ENCODE results near the gene SIAH2. TPM values are rescaled to one million over a fixed set of nuclear protein-coding genes. Genes with fewer than 3 reads are reported as not detected.
A peak's percentile ranks its signal among the peaks of the same experiment; 100 is the strongest.
"Not testable (repeated sequence)": the region's sequence is repeated elsewhere in the genome, so short reads cannot be mapped to it uniquely, and the experiment has no call there.

SIAH2 gene, protein sequence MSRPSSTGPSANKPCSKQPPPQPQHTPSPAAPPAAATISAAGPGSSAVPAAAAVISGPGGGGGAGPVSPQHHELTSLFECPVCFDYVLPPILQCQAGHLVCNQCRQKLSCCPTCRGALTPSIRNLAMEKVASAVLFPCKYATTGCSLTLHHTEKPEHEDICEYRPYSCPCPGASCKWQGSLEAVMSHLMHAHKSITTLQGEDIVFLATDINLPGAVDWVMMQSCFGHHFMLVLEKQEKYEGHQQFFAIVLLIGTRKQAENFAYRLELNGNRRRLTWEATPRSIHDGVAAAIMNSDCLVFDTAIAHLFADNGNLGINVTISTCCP
- total RNA-seq = 10 to 100 TPM; 42.8 to 92.4 TPM

- Mint-ChIP-seq H3K36me3 (ENCODE audit: low read depth) (peaks cover 74% of the 10 kb centered on the region), H3K4me1 (peaks cover 38% of the 10 kb centered on the region), H3K4me3 (peak within 1 kb of the TSS; percentile 98), H3K27me3 (no peaks in the 10 kb centered on the region), H3K9me3 (no peaks in the 10 kb centered on the region), H3K27ac (peak within 1 kb of the TSS; percentile 100)
- peak; percentile 66 for ATAC-seq (replicated peaks)
These were observed at the start of gene SIAH2 for GRCh38 chr3:150763122-150763840. TSS of gene SIAH2 (minus strand) at chr3:150763169. CDS start at chr3:150762849, 320 bp downstream.

DNA sequence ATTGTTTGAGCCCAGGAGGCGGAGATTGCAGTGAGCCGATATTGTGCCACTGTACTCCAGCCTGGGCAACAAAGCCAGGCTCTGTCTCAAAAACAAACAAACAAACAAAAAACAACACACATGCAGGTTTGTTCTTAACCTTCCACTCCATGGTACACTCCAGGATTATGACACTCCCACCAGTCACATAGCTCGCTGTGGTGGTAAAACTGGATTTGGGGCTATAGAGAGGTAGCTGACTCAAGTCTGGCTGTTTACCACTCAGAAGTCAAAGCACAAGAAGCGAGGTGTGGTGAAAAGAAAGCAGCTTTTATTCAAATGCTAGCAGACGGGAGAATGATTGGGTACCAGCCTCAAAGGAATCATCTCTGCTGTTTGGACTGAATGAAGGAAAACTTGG is 49.0 kb upstream of the SIAH2 start:
- no peaks in the 10 kb centered on the region for H3K9me3 Mint-ChIP-seq
- ATAC-seq (replicated peaks) = no peak
- peaks cover 15% of the 10 kb centered on the region for H3K27me3 Mint-ChIP-seq

GRCh38 chr3:150810641-150811040 is 47.7 kb upstream of the SIAH2 start:
- Mint-ChIP-seq H3K4me1 (no peaks in the 10 kb centered on the region), H3K27ac (no peak overlapping the region), H3K36me3 (ENCODE audit: low read depth) (no peaks in the 10 kb centered on the region), H3K4me3 (no peak overlapping the region), H3K27me3 (peaks cover 15% of the 10 kb centered on the region), H3K9me3 (no peaks in the 10 kb centered on the region)
- ATAC-seq (replicated peaks) = no peak

More for the DNA sequence above, 49.0 kb upstream of the SIAH2 start:
- H3K27ac Mint-ChIP-seq = no peak overlapping the region
- H3K4me1 Mint-ChIP-seq = no peaks in the 10 kb centered on the region
- H3K4me3 Mint-ChIP-seq = no peak overlapping the region
- H3K36me3 Mint-ChIP-seq (ENCODE audit: low read depth) = no peaks in the 10 kb centered on the region

GRCh38 chr3:150806185-150806835 is 43.3 kb upstream of the SIAH2 start:
- no peaks in the 10 kb centered on the region for H3K4me1 Mint-ChIP-seq
- H3K36me3 Mint-ChIP-seq (ENCODE audit: low read depth) = no peaks in the 10 kb centered on the region
- H3K9me3 Mint-ChIP-seq = no peaks in the 10 kb centered on the region
- peaks cover 13% of the 10 kb centered on the region for H3K27me3 Mint-ChIP-seq
- no peak for ATAC-seq (replicated peaks)
- H3K27ac Mint-ChIP-seq = no peak overlapping the region
- no peak overlapping the region for H3K4me3 Mint-ChIP-seq

GRCh38 chr3:150805354-150805753 is 42.4 kb upstream of the SIAH2 start:
- Mint-ChIP-seq H3K27ac (no peak overlapping the region), H3K4me3 (no peak overlapping the region), H3K4me1 (no peaks in the 10 kb centered on the region), H3K36me3 (ENCODE audit: low read depth) (no peaks in the 10 kb centered on the region), H3K27me3 (peaks cover 13% of the 10 kb centered on the region), H3K9me3 (no peaks in the 10 kb centered on the region)
- no peak for ATAC-seq (replicated peaks)

DNA sequence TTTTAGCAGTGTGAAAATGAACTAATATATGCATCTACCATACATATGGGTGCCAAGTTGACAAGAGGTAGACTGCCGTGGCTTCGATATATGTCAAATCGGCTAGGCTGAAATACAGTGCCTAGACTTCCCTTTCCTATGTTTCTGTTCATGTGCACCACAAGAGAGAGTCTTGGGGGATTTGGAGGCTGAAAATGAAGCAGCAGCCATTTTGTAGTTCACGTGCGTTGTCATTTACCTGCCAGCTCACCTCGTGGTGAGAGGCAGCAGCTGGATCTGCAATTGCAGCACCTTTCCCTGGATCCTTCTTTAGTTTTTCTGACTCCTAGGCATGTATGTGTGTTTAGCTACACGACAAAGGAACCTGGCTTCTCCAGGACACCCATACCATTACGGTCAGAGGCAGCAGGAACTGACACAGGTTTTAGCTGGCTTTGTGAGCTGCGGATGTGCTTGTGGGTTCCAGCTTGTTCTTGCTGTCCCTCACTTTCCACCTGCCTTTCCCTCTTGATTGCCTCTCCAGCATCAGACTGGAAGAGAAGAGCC is 40.5 kb upstream of the SIAH2 start:
- no peaks in the 10 kb centered on the region for H3K4me1 Mint-ChIP-seq

GRCh38 chr3:150800722-150801121 is 37.8 kb upstream of the SIAH2 start:
- no peaks in the 10 kb centered on the region for H3K4me1 Mint-ChIP-seq

More for the DNA sequence above, 40.5 kb upstream of the SIAH2 start:
- H3K9me3 Mint-ChIP-seq = no peaks in the 10 kb centered on the region
- no peak for ATAC-seq (replicated peaks)
- no peak overlapping the region for H3K4me3 Mint-ChIP-seq
- no peaks in the 10 kb centered on the region for H3K36me3 Mint-ChIP-seq (ENCODE audit: low read depth)
- no peak overlapping the region for H3K27ac Mint-ChIP-seq
- peaks cover 17% of the 10 kb centered on the region for H3K27me3 Mint-ChIP-seq

DNA sequence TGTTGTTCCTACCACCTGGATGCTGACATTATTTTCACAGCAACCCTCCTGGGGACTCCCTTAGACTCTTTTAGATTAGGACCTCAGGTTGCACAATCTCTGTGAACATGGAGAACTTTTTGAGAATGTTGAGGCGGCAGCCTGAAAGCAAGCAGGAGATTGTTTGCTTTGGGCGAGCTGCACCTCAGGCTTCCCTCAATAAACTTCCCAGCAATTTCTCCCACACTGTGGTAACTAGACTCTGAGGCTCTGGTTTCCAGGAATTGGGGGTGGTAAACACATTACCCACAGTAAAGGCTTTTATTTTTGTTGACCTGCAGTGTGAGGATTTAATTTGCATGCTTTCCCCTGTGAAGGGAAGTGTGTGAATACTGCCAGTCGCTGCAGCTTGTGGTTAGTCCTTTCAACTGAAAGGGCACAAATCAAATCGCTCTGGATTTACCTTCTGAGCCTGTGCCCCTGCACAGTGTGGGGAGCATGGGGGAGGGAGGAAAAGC is 35.2 kb upstream of the SIAH2 start:
- H3K36me3 Mint-ChIP-seq (ENCODE audit: low read depth) = no peaks in the 10 kb centered on the region
- no peak for ATAC-seq (replicated peaks)
- H3K9me3 Mint-ChIP-seq = no peaks in the 10 kb centered on the region
- H3K4me3 Mint-ChIP-seq = no peak overlapping the region
- no peaks in the 10 kb centered on the region for H3K4me1 Mint-ChIP-seq
- peaks cover 10% of the 10 kb centered on the region for H3K27me3 Mint-ChIP-seq
- H3K27ac Mint-ChIP-seq = no peak overlapping the region

More at GRCh38 chr3:150800722-150801121, 37.8 kb upstream of the SIAH2 start:
- Mint-ChIP-seq H3K27me3 (peaks cover 15% of the 10 kb centered on the region), H3K36me3 (ENCODE audit: low read depth) (no peaks in the 10 kb centered on the region), H3K27ac (no peak overlapping the region), H3K9me3 (no peaks in the 10 kb centered on the region), H3K4me3 (no peak overlapping the region)
- no peak for ATAC-seq (replicated peaks)

DNA sequence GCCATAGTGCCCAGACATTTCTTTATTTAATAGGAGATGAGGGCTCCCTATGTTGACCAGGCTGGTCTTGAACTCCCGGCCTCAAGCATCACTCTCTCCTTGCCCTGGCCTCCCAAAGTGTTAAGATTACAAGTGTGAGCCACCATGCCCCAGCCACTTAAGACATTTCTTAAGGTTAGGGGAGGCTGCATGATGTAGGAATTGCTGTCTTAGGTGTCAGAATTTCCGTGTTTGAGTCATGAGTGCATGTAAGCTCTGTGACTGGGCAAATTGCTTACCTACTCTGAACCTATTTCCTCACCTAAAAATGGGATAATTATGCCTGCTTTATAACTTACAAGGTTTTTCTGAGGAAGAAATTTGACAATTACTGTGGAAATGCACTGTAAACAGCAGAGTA is 34.2 kb upstream of the SIAH2 start:
- Mint-ChIP-seq H3K27ac (no peak overlapping the region), H3K4me1 (no peaks in the 10 kb centered on the region), H3K4me3 (no peak overlapping the region), H3K27me3 (peaks cover 10% of the 10 kb centered on the region), H3K36me3 (ENCODE audit: low read depth) (no peaks in the 10 kb centered on the region), H3K9me3 (no peaks in the 10 kb centered on the region)
- ATAC-seq (replicated peaks) = peak; percentile 81

DNA sequence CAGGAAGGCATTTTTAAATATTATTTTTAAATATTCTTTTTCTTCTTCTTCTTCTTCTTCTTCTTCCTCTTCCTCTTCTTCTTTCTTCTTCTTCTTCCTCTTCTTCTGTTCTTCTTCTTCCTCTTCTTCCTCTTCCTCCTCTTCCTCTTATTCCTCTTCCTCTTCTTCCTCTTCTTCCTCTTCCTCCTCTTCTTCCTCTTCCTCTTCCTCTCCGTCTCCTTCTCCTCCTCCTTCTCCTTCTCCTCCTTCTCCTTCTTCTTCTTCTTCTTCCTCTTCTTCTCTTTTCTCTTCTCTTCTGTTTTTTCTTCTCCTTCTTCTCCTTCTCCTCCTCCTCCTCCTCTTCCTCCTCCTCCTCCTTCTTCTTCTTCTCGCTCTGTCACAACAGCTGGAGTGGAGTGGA is 33.6 kb upstream of the SIAH2 start:
- ATAC-seq (replicated peaks); H3K27ac Mint-ChIP-seq; H3K9me3 Mint-ChIP-seq; H3K27me3 Mint-ChIP-seq; H3K36me3 Mint-ChIP-seq (ENCODE audit: low read depth); H3K4me3 Mint-ChIP-seq; H3K4me1 Mint-ChIP-seq: not testable (repeated sequence)

DNA sequence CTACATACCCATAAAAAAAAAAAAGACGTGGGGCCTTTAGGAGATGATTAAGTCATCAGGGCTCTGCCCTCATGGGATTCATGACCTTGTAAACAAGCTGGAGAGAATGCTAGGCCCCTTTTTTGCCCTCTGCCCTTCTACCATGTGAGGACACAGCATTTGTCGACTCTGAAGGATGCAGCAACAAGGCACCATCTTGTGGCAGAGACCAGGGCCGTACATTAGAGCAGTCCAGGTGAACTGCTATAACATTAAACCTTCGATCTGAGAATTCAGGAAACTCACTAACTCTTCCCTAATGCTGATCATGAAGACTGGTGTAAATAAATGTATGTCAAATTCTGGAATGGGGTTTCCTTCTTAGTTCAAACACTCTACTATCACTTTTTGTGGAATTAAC is 30.7 kb upstream of the SIAH2 start:
- no peak for ATAC-seq (replicated peaks)
- H3K9me3 Mint-ChIP-seq = no peaks in the 10 kb centered on the region

DNA sequence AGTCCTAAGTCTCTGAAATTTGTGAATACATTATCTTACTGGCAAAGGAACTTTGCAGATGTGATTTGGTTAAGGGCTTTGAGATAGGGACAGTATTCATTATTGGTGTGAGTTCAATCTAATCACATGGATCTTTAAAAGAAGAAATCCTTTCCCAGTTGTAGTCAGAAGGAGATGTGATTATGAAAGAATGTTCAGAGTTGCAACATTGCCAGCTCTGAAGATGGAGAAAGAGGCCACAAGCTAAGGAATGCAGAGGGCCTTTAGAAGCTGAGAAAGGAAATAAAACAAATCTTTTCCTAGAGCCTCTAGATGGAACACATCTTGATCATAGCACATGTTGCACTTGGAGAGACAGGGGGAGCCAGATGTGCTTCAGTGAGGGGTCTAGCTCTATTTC is 27.7 kb upstream of the SIAH2 start:
- Mint-ChIP-seq H3K4me3 (no peak overlapping the region), H3K4me1 (peaks cover 2% of the 10 kb centered on the region), H3K27ac (no peak overlapping the region), H3K9me3 (no peaks in the 10 kb centered on the region), H3K27me3 (no peaks in the 10 kb centered on the region), H3K36me3 (ENCODE audit: low read depth) (no peaks in the 10 kb centered on the region)
- ATAC-seq (replicated peaks) = no peak

More for the DNA sequence above, 30.7 kb upstream of the SIAH2 start:
- Mint-ChIP-seq H3K4me3 (no peak overlapping the region), H3K27me3 (peaks cover 5% of the 10 kb centered on the region), H3K4me1 (no peaks in the 10 kb centered on the region), H3K36me3 (ENCODE audit: low read depth) (no peaks in the 10 kb centered on the region), H3K27ac (no peak overlapping the region)

GRCh38 chr3:150789451-150789850 is 26.5 kb upstream of the SIAH2 start:
- Mint-ChIP-seq H3K36me3 (ENCODE audit: low read depth) (no peaks in the 10 kb centered on the region), H3K27ac (no peak overlapping the region), H3K4me3 (no peak overlapping the region), H3K4me1 (peaks cover 7% of the 10 kb centered on the region), H3K9me3 (no peaks in the 10 kb centered on the region), H3K27me3 (no peaks in the 10 kb centered on the region)
- ATAC-seq (replicated peaks) = no peak

DNA sequence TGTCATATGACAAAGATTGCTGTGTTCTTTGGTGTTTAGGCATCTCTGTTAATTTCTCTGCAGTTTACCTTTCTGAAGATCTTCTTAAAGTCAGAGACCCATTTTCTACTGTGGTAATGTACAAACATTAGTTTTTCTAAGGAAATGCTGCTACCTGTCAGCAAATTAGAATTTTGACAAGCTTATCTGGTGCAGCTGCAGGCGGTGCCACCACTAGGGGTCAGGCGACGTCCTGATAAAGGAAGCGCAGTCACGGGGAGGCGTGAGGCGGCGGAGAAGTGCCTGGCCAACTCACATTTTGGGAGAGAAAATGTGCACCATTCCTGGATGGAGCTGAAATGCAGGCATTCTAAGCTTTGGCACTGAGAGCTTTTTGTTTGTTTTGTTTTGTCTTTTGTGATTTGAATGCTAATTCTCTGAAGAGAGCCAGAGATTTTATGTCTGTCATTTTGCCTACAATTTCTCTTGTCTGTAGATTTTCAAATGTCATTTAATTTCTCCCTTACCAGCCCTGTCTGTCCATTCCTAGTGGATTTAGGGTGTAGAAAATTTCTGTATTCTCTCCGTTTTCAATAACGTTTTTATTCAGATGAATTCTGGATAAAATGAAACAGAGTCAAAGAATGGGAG is 24.9 kb upstream of the SIAH2 start:
- Mint-ChIP-seq H3K9me3 (no peaks in the 10 kb centered on the region), H3K4me1 (peaks cover 20% of the 10 kb centered on the region), H3K4me3 (peak overlapping the region; percentile 38), H3K27me3 (no peaks in the 10 kb centered on the region), H3K36me3 (ENCODE audit: low read depth) (no peaks in the 10 kb centered on the region), H3K27ac (peak overlapping the region; percentile 35)
- peak; percentile 36 for ATAC-seq (replicated peaks)
